ENCODE data around the gene C4A.

Gene C4A

DNA sequence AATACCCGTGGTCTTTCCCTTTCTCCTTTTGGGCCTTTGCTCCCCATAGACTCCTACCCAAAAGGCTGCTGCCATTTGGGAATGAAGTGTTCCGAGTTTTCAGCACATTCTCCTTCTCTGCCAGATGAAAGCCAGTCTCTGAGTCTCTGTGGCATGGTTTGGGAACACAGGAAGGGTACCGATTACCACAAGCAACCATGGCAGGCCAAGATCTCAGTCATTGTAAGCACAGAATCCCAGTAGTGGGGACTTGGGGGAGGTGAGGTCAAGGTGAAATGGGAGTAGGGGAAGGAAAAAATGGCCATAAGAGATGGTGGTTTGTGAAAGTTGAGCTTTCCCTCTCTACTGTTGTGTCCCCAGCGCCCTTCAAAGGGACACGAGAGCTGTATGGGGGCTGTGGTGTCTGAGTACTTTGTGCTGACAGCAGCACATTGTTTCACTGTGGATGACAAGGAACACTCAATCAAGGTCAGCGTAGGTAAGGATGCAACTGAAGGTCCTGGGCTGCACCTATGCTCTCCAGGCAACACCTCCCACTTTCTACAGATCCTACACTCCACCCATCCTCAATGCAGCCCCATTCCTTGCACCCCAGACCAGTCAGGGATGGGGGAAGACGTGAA is 31.8 kb upstream of the C4A start:
- Mint-ChIP-seq H3K4me1 (ENCODE audit: low read depth) (no peaks in the 10 kb centered on the region), H3K27me3 (ENCODE audit: low read depth) (no peaks in the 10 kb centered on the region), H3K4me3 (no peak overlapping the region), H3K9me3 (no peaks in the 10 kb centered on the region), H3K27ac (no peak overlapping the region), H3K36me3 (ENCODE audit: low read depth) (peaks cover 22% of the 10 kb centered on the region)
- DNase-seq (ENCODE audit: low spot score) = no peak

DNA sequence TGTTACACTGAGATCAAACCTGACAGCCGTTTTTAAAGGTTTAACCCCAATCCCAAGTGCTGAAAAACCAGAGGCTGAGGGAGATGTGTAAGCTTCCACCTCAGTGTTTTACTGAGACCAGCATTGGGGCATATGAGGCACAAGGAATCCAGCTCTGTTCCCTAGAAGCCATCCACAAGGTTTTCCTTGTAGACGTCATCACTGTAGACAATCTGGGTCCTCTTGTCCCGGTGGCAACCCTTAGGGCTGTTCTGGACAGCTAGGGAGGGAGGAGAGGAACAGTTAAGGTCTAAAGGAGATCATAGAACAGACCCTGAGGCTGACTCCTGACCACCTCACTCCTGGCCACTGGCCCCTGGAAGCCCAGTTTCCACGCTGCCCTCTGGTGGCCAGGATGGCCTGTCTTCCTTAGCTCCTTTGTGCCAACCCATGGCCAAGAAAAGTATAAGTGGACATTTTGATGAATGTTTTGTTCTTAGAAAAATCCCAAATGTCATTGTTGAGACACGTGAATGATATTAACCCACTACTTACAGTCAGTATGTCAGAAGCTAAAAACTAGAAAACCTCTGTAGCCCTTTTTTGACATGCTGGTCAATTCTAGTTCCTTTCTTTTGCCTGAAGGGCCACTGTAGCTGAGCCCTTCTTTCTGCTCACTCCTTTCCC is 29.6 kb upstream of the C4A start:
- Mint-ChIP-seq H3K27me3 (ENCODE audit: low read depth) (no peaks in the 10 kb centered on the region), H3K4me3 (no peak overlapping the region), H3K9me3 (no peaks in the 10 kb centered on the region), H3K27ac (peak overlapping the region; percentile 27), H3K4me1 (ENCODE audit: low read depth) (peaks cover 4% of the 10 kb centered on the region), H3K36me3 (ENCODE audit: low read depth) (peaks cover 34% of the 10 kb centered on the region)
- DNase-seq (ENCODE audit: low spot score) = peak; percentile 36

DNA sequence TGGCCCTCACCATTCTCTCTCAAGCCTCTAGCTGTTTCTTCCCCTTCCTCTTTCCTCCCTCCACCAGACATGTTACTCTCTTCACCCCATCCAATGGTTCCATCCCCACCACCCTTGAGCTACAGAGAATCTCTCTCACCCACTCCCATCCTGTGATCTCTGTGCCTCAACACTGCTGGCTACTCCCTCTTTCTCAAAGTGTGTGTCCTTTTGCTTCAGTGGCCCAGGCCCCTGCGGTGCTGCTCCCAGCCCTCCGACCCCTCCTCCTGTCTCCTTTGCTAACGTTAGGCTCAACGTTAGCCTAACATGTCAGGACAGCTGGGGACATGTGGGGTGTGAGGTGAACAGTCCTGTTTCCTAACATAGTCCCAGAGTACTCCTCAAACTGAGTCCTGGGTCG is 29.0 kb upstream of the C4A start:
- H3K4me3 Mint-ChIP-seq = no peak overlapping the region
- peaks cover 10% of the 10 kb centered on the region for H3K4me1 Mint-ChIP-seq (ENCODE audit: low read depth)
- peak overlapping the region; percentile 27 for H3K27ac Mint-ChIP-seq
- no peak for DNase-seq (ENCODE audit: low spot score)
- H3K9me3 Mint-ChIP-seq = no peaks in the 10 kb centered on the region
- no peaks in the 10 kb centered on the region for H3K27me3 Mint-ChIP-seq (ENCODE audit: low read depth)
- peaks cover 34% of the 10 kb centered on the region for H3K36me3 Mint-ChIP-seq (ENCODE audit: low read depth)

DNA sequence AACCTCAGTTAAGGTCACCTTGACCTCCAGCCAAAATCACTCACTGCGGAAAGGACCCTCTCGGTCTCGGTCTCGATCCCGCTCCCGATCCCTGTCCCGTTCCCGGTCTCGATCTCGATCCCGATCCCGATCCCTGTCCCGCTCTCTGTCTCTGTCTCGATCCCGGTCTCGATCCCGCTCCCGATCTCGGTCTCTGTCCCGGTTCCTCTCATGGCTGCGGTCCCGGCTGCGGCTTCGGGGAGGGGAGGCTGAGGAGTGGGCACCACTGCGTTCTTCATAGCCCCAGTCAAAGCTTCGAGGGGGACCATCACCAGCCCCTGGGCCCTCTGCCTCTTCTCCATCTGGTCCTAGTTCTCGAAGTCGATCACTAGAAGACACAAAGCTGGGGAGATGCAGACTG is 27.3 kb upstream of the C4A start:
- no peak for DNase-seq (ENCODE audit: low spot score)
- H3K27me3 Mint-ChIP-seq (ENCODE audit: low read depth) = no peaks in the 10 kb centered on the region
- no peaks in the 10 kb centered on the region for H3K9me3 Mint-ChIP-seq
- peaks cover 39% of the 10 kb centered on the region for H3K36me3 Mint-ChIP-seq (ENCODE audit: low read depth)
- H3K4me3 Mint-ChIP-seq = no peak overlapping the region
- no peak overlapping the region for H3K27ac Mint-ChIP-seq
- peaks cover 17% of the 10 kb centered on the region for H3K4me1 Mint-ChIP-seq (ENCODE audit: low read depth)

DNA sequence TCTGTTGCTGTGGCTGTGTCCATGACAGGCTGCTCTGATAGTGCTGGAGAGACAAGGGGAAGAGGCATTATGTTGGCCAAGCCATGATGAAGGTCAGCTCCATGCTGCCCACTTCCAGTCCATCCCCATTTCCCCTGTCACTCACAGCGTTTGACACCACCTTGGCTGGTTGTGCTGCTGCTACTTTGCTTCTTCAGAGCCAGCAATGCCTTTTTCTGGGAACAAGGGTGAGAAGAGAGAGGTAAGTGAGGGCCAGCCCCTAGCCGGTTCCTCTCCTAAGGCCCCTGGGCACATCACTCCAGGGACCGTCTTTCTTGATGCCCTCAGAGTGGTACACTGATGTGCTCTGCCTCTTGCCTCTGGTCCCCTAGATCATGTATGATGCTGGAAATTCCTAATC is 25.1 kb upstream of the C4A start:
- DNase-seq (ENCODE audit: low spot score) = no peak
- Mint-ChIP-seq H3K4me3 (peak overlapping the region; percentile 94), H3K4me1 (ENCODE audit: low read depth) (peaks cover 27% of the 10 kb centered on the region), H3K9me3 (no peaks in the 10 kb centered on the region), H3K27ac (no peak overlapping the region), H3K36me3 (ENCODE audit: low read depth) (peaks cover 55% of the 10 kb centered on the region), H3K27me3 (ENCODE audit: low read depth) (no peaks in the 10 kb centered on the region)

DNA sequence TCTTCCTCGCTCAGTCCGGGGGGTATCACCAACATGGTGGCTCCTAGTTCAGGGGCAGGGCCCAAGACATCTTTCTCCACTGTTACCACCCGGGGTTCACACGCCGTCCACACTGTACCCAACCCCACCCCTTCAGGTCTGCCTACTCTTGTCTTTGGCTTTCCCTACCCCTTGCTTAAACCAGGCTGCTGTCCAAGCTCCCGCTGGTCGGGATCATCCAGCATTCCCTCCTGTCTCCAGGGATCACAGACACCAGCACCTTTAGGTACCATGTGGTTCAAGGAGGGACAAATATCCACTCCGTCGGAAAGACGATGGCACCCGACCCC is 23.5 kb upstream of the C4A start:
- Mint-ChIP-seq H3K36me3 (ENCODE audit: low read depth) (peaks cover 64% of the 10 kb centered on the region), H3K4me1 (ENCODE audit: low read depth) (peaks cover 27% of the 10 kb centered on the region), H3K4me3 (peak overlapping the region; percentile 94), H3K27ac (peak overlapping the region; percentile 97), H3K27me3 (ENCODE audit: low read depth) (no peaks in the 10 kb centered on the region), H3K9me3 (no peaks in the 10 kb centered on the region)
- DNase-seq (ENCODE audit: low spot score) = no peak

DNA sequence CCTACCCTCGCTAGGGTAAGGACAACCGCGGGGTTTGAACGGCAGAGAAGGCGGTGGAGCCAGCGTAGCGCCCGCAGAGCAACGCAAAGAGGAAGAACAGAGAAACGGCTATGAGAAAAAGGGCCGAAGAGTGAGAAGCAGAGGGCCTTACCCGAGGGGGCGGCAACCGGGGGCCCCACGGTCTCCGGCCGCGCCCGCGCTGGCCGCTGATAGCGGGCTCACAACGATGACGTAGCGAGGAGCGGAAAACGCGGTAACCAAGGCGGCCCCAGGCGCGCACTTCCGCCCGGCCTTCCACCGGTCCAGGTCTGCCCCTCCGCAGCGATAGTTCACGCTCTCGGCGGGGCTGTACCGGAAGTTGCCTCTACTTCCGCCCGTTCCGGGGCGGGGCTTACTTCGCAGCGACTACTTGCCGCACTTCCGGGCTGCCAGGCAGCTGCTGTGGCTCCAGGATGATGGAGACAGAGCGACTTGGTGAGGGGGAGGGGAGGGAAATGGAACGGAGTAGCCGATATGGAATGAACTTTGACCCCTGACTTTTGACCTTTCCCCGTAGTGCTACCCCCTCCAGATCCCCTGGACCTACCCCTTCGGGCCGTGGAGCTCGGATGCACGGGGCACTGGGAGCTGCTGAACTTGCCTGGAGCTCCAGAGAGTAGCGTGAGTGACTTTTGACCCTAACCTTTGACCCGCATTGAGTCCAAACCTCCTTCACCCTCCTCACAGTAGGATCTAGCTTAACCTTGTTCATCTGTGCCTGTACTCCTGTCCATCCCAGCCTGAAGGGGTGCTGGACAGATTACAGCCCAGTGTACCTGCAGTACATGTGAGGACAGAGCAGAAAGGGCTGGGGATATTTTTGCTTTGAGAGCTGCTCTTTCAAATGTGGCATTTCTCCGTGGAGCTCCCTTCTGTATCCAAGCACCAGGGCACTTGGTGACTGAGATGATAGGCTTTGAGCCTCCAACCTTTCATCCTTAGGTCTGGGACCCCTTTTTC is 22.8 kb upstream of the C4A start, which contains the start of the genes NELFE and SKIC2:
Gene NELFE, minus strand, starts transcription at position 231 of the 999 bp plus-strand sequence. CDS start 525 bp downstream, outside the sequence.
Gene SKIC2, plus strand, starts transcription at position 435 of the 999 bp plus-strand sequence. Its CDS starts 18 bp downstream, at position 453.
- peak within 1 kb of the TSS; percentile 94 for H3K4me3 Mint-ChIP-seq
- peaks cover 62% of the 10 kb centered on the region for H3K36me3 Mint-ChIP-seq (ENCODE audit: low read depth)

DNA sequence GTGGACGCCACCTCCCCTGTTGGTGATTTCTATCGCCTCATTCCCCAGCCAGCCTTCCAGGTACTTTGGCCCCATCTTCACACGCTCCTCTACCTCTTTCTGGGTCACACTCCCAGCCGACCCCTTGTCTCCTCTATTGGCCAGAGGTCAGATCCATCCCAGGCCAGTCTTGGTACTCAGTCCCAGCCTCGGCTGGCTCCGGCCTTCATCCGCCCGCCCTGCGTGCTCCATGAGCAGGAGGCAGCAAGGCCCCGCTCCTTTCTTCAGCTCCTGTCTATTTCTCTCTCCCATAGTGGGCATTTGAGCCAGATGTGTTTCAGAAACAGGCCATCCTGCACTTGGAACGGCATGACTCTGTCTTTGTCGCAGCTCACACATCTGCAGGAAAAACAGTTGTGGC is 20.2 kb upstream of the C4A start:
- Mint-ChIP-seq H3K9me3 (no peaks in the 10 kb centered on the region), H3K4me3 (peak overlapping the region; percentile 28), H3K4me1 (ENCODE audit: low read depth) (peaks cover 27% of the 10 kb centered on the region), H3K27ac (peak overlapping the region; percentile 3), H3K27me3 (ENCODE audit: low read depth) (no peaks in the 10 kb centered on the region), H3K36me3 (ENCODE audit: low read depth) (peaks cover 54% of the 10 kb centered on the region)
- no peak for DNase-seq (ENCODE audit: low spot score)

More for the DNA sequence above, 22.8 kb upstream of the C4A start, which contains the start of the genes NELFE and SKIC2:
- Mint-ChIP-seq H3K27ac (peak within 1 kb of the TSS; percentile 97), H3K9me3 (no peaks in the 10 kb centered on the region), H3K27me3 (ENCODE audit: low read depth) (no peaks in the 10 kb centered on the region), H3K4me1 (ENCODE audit: low read depth) (peaks cover 27% of the 10 kb centered on the region)
- peak; percentile 99 for DNase-seq (ENCODE audit: low spot score)

DNA sequence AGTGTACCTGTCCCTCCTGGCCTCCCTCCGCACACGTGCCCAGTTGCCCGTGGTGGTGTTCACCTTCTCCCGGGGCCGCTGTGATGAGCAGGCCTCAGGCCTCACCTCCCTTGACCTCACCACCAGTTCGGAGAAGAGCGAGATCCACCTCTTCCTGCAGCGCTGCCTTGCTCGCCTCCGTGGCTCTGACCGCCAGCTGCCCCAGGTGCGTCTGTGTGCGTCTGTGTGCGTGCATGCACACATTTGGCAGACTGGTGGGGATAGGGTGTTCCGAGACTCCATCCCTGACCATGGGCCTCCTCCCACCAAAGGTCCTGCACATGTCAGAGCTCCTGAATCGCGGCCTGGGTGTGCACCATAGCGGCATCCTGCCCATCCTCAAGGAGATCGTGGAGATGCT is 17.9 kb upstream of the C4A start:
- H3K27me3 Mint-ChIP-seq (ENCODE audit: low read depth) = no peaks in the 10 kb centered on the region

DNA sequence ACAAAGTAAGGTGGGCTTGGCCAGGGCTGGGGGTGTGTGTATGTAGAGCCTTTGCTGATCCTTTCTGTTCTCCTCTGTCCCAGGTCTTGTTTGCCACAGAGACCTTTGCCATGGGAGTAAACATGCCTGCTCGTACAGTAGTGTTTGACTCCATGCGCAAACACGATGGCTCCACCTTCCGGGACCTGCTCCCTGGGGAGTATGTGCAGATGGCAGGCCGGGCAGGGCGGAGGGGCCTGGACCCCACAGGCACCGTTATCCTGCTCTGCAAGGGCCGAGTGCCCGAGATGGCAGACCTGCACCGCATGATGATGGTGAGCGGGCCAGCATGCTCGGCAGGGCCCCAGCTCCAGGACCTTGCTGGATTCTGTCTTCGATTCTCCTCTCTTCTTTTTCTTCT is 16.2 kb upstream of the C4A start:
- Mint-ChIP-seq H3K4me1 (ENCODE audit: low read depth) (peaks cover 9% of the 10 kb centered on the region), H3K27me3 (ENCODE audit: low read depth) (no peaks in the 10 kb centered on the region), H3K27ac (no peak overlapping the region), H3K36me3 (ENCODE audit: low read depth) (peaks cover 62% of the 10 kb centered on the region), H3K9me3 (no peaks in the 10 kb centered on the region), H3K4me3 (no peak overlapping the region)
- no peak for DNase-seq (ENCODE audit: low spot score)

More for the DNA sequence above, 17.9 kb upstream of the C4A start:
- Mint-ChIP-seq H3K4me3 (no peak overlapping the region), H3K4me1 (ENCODE audit: low read depth) (peaks cover 13% of the 10 kb centered on the region), H3K27ac (no peak overlapping the region), H3K36me3 (ENCODE audit: low read depth) (peaks cover 59% of the 10 kb centered on the region), H3K9me3 (no peaks in the 10 kb centered on the region)
- no peak for DNase-seq (ENCODE audit: low spot score)

DNA sequence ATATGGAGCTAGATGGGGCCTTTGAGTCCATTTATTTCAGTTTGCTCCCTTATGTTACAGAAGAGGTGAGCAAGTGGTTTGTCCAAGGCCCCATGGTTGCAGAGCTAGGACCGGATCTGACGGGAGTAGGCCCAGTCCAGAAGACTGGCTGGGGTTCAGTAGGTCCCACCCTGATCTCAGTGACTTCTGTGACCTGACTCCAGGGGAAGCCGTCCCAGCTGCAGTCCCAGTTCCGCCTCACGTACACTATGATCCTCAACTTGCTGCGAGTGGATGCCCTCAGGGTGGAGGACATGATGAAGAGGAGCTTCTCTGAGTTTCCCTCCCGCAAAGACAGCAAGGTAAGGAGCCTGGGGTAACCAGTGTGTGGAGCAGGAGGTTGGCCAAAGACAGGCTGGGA is 15.4 kb upstream of the C4A start:
- Mint-ChIP-seq H3K27ac (no peak overlapping the region), H3K36me3 (ENCODE audit: low read depth) (peaks cover 54% of the 10 kb centered on the region)

DNA sequence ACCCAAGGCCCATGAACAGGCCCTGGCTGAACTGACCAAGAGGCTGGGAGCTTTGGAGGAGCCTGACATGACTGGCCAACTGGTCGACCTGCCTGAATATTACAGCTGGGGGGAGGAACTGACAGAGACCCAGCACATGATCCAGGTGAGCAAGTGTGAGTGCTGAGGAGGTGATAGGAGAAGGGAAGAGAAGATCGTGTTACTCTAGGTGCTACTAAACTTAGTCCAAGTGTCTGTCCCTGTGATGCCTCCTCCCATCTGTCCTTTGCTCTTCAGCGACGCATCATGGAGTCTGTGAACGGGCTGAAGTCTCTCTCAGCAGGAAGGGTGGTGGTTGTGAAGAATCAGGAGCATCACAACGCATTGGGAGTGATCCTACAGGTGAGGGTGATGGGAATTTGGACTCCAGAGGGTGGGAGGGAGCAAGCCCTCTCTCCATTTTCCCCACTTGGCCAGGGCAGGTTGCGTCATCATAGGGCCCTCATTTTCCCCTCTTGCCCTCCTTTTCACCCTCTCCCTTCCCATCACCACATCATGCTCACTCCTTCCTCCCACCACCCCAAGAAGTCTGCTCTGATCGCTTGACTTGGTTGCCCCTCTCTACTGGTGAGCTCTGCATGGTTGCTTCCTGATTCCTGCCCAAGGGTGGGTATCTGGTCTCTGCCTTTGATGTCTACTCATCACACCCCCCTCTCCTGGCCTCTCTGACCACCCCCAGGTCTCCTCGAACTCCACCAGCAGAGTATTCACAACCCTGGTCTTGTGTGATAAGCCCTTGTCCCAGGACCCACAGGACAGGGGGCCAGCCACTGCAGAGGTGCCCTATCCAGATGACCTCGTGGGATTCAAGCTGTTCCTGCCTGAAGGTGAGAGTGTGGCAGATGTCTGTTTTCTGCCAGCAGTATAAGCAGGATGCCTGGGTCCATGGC is 14.6 kb upstream of the C4A start:
- Mint-ChIP-seq H3K27ac (no peak overlapping the region), H3K9me3 (no peaks in the 10 kb centered on the region), H3K27me3 (ENCODE audit: low read depth) (no peaks in the 10 kb centered on the region), H3K36me3 (ENCODE audit: low read depth) (peaks cover 48% of the 10 kb centered on the region), H3K4me3 (no peak overlapping the region), H3K4me1 (ENCODE audit: low read depth) (peaks cover 8% of the 10 kb centered on the region)
- DNase-seq (ENCODE audit: low spot score) = no peak

More for the DNA sequence above, 15.4 kb upstream of the C4A start:
- no peak for DNase-seq (ENCODE audit: low spot score)
- Mint-ChIP-seq H3K4me1 (ENCODE audit: low read depth) (peaks cover 8% of the 10 kb centered on the region), H3K9me3 (no peaks in the 10 kb centered on the region), H3K4me3 (no peak overlapping the region), H3K27me3 (ENCODE audit: low read depth) (no peaks in the 10 kb centered on the region)

DNA sequence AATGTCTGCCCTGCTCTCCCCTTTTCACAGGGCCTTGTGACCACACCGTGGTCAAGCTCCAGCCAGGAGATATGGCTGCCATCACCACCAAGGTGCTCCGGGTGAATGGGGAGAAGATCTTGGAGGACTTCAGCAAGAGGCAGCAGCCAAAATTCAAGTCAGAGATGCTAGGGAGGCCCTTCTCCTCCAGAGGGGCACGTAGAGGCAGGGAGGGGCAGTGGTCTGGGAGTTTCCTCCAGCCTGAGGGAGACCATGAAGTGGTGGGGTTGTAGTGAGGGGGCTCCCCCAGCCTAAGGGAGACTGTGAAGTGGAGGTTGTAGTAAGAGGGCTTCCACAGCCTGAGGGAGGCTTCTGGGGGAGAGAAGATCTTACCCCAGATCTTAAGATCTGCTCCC is 13.9 kb upstream of the C4A start:
- Mint-ChIP-seq H3K4me1 (ENCODE audit: low read depth) (peaks cover 12% of the 10 kb centered on the region), H3K27me3 (ENCODE audit: low read depth) (no peaks in the 10 kb centered on the region), H3K4me3 (no peak overlapping the region), H3K27ac (no peak overlapping the region), H3K36me3 (ENCODE audit: low read depth) (peaks cover 42% of the 10 kb centered on the region), H3K9me3 (no peaks in the 10 kb centered on the region)
- no peak for DNase-seq (ENCODE audit: low spot score)
